Upper lobe of right lung (tissue), 1 donor: Measurements from ENCODE around the gene INPP4B. TPM values are rescaled to one million over a fixed set of nuclear protein-coding genes. Genes with fewer than 3 reads are reported as not detected.

ENCODE experiments used
- ATAC-seq: fragments of 200-7000 bp; cut with Tn5 transposase; one replicate; pipeline ENCODE4 v1.9.1; 2020; ENCODE audit warnings: mild to moderate bottlenecking, moderate library complexity
- DNase-seq: peaks from one replicate; pipeline ENCODE4 v3.0.0-alpha.2; 2020
- H3K27ac ChIP-seq: fragments of 200-600 bp; one replicate; pipeline ENCODE4 v1.8.0; 2022
- H3K27me3 ChIP-seq: fragments of 200-600 bp; one replicate; pipeline ENCODE4 v1.8.0; 2022; ENCODE audit warnings: mild to moderate bottlenecking
- H3K36me3 ChIP-seq: fragments of 200-600 bp; one replicate; pipeline ENCODE4 v1.8.0; 2022
- H3K4me1 ChIP-seq: fragments of 200-600 bp; one replicate; pipeline ENCODE4 v1.8.0; 2022
- H3K4me3 ChIP-seq: fragments of 200-600 bp; one replicate; pipeline ENCODE4 v1.8.0; 2022; ENCODE audit warnings: mild to moderate bottlenecking
- H3K9me3 ChIP-seq: fragments of 200-600 bp; one replicate; pipeline ENCODE4 v1.8.0; 2022
- intact Hi-C: fragments of 100-400 bp; cut with DNase I; formaldehyde crosslinking; loops from one replicate; pipeline ENCODE4 v1.11.0; 2022
- total RNA-seq: library from RNA; stranded (reverse); fragmentation: NEBNext Ultra II Directional; extraction: Animal tissue kit (Norgen Biotek cat#: 25700); gene quantifications from one replicate; pipeline ENCODE4 v1.2.1, GENCODE V29; 2021
- TF ChIP-seq, protein P1 (sequence below): fragments of 200-600 bp; IDR thresholded peaks from one replicate; pipeline ENCODE4 v1.8.0; 2022; ENCODE audit warnings: antibody characterized with exemption
- donor health status: DM: no; HTN: yes; CAD: no; lungs with severe emphysema.

The INPP4B gene
- total RNA-seq, 1 donor from 2014 or later, result 20.7 TPM

DNA sequence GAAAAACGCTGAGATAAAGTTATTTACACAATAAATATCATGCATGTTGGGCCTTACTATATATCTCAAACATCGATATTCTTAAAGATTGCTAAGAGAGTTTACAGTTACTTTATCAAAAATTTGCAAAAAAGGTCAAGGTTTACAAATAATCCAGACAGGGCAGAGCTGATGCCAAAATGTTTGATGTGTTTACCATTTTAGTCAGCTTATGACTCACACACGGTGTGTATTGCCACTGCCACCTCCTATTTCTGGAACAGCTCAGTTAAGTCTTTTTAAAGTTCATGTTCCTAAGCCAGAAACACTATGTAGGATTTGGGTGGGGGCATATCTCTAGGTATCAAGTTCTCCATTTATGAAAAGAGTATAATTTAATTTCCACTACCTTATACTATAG, 580.6 kb downstream of the INPP4B start:
- intact Hi-C loops, result no loop called here
- H3K27me3 ChIP-seq, result no peaks in the 10 kb centered on the region
- H3K27ac ChIP-seq, result no peak overlapping the region
- H3K4me1 ChIP-seq, result no peaks in the 10 kb centered on the region
- TF ChIP-seq, protein P1, sequence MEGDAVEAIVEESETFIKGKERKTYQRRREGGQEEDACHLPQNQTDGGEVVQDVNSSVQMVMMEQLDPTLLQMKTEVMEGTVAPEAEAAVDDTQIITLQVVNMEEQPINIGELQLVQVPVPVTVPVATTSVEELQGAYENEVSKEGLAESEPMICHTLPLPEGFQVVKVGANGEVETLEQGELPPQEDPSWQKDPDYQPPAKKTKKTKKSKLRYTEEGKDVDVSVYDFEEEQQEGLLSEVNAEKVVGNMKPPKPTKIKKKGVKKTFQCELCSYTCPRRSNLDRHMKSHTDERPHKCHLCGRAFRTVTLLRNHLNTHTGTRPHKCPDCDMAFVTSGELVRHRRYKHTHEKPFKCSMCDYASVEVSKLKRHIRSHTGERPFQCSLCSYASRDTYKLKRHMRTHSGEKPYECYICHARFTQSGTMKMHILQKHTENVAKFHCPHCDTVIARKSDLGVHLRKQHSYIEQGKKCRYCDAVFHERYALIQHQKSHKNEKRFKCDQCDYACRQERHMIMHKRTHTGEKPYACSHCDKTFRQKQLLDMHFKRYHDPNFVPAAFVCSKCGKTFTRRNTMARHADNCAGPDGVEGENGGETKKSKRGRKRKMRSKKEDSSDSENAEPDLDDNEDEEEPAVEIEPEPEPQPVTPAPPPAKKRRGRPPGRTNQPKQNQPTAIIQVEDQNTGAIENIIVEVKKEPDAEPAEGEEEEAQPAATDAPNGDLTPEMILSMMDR, result no peak
- no peaks in the 10 kb centered on the region for H3K9me3 ChIP-seq
- no peak for ATAC-seq
- no peaks in the 10 kb centered on the region for H3K36me3 ChIP-seq
- no peak for DNase-seq
- H3K4me3 ChIP-seq, result no peak overlapping the region

DNA sequence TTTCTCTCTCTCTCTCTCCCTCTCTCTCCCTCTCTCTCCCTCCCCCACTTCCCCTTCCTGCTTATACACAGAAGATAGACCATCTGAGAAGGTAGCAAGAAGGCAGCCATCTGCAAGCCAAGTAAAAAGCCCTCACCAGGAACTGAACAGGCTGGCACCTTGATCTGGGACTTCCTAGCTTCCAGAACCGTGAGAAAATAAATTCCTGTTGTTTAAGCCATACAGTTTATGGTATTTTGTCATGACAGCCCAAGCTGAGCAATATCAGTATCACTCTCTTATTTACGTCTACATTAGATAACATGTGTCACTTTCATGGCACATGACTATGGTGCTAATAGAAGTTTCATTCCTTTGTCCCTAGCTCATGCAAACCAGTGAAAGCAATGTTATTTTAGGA, 581.1 kb downstream of the INPP4B start:
- Histone ChIP-seq H3K4me1 (no peaks in the 10 kb centered on the region), H3K9me3 (no peaks in the 10 kb centered on the region), H3K36me3 (peaks cover 3% of the 10 kb centered on the region), H3K4me3 (no peak overlapping the region), H3K27me3 (no peaks in the 10 kb centered on the region), H3K27ac (peak overlapping the region; percentile 28)
- intact Hi-C loops, result no loop called here
- no peak for ATAC-seq
- no peak for DNase-seq
- TF ChIP-seq, protein P1, result no peak

DNA sequence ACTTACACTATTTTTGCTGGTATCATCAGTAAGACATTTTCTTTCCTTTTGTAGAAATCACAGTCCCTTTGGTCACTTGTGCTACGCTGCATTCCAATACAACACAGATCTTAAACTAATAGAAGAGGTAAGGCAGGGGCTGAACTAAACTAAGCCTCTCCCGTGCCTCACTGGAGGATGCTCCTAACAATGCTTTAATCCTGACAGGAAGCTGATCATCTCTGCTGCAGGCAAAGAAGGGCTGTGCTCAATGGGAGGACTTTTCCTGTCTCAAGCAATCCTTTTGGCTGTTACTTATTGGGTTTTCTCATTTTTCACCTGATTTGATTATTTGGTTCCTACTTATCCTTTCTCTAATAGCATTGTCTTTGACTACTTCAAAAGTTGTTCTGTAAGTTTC, 583.1 kb downstream of the INPP4B start:
- no peak overlapping the region for H3K27ac ChIP-seq
- intact Hi-C loops, result no loop called here
- TF ChIP-seq, protein P1, result no peak

DNA sequence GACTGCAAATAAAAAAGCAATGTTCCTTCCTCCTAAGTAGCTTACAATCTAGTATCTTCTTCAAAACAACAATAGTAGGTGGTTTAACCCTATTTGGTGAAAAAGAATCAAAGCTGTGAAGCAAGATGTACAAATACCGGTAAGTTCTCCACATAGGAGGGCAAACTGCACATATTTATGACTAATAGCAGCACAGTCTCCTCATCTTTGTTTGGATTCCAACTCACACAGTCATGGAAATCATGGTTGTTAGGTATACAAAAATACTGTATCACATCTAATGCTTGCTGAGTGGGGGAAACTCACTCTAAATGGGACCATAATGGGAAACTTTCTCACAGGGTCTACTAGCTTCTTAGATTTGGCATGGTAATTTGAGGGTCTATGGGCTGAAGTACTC, 597.2 kb downstream of the INPP4B start:
- DNase-seq (no peak), ATAC-seq (no peak)
- no peaks in the 10 kb centered on the region for H3K27me3 ChIP-seq
- TF ChIP-seq, protein P1, result no peak
- H3K9me3 ChIP-seq, result no peaks in the 10 kb centered on the region
- H3K36me3 ChIP-seq, result no peaks in the 10 kb centered on the region
- no peak overlapping the region for H3K27ac ChIP-seq
- no peak overlapping the region for H3K4me3 ChIP-seq
- intact Hi-C loops, result no loop called here
- no peaks in the 10 kb centered on the region for H3K4me1 ChIP-seq

More for the DNA sequence above, 583.1 kb downstream of the INPP4B start:
- Histone ChIP-seq H3K9me3 (no peaks in the 10 kb centered on the region), H3K4me3 (no peak overlapping the region), H3K27me3 (no peaks in the 10 kb centered on the region), H3K36me3 (peaks cover 3% of the 10 kb centered on the region), H3K4me1 (no peaks in the 10 kb centered on the region)
- DNase-seq, result no peak
- no peak for ATAC-seq

DNA sequence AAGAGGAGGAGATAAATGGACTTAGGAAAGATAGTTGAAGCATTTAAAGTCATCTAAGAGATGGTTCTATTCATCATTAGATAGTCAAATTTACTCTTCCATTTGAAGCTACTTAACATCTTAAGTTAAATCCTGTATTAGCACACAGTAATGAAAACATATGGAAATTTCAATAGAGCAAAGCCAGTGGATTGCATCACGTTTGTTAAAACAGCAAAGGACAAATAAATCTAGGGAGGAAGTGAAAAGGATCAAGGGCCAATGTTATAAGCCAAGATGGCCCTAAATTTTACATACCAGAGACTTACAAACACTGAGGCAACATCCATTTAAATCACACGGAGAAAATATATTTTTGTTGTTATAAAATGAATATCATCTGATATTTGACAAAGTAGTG, 602.8 kb downstream of the INPP4B start:
- DNase-seq (no peak), ATAC-seq (no peak)
- no peak overlapping the region for H3K4me3 ChIP-seq
- TF ChIP-seq, protein P1, result no peak
- no peaks in the 10 kb centered on the region for H3K36me3 ChIP-seq
- no peak overlapping the region for H3K27ac ChIP-seq
- no peaks in the 10 kb centered on the region for H3K27me3 ChIP-seq
- H3K9me3 ChIP-seq, result no peaks in the 10 kb centered on the region
- intact Hi-C loops, result no loop called here
- H3K4me1 ChIP-seq, result no peaks in the 10 kb centered on the region

DNA sequence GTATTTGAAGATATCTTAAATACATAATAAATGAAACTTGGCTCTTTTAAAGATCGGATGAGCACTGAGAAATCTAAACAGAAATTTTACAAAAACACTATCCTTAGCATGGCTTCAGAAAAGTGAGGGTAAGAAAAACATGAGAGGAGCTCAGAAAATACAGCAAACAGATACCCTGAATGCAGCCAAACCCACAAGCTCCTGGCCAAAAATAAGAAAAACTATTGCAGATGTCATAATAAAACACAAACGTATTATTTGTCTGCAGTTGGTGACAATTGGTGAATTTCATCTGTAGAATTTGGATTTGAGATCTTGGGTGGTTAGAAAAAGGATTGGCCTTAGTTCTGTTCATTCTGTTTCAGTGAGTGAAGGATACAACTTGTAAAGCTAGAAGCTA, 603.9 kb downstream of the INPP4B start:
- Histone ChIP-seq H3K36me3 (no peaks in the 10 kb centered on the region), H3K4me1 (no peaks in the 10 kb centered on the region), H3K9me3 (no peaks in the 10 kb centered on the region), H3K4me3 (no peak overlapping the region), H3K27me3 (no peaks in the 10 kb centered on the region), H3K27ac (no peak overlapping the region)
- DNase-seq (no peak), ATAC-seq (no peak)
- intact Hi-C loops, result no loop called here
- TF ChIP-seq, protein P1, result no peak
